ENCODE results near the gene TMEM266.

TMEM266 gene

GRCh38 chr15:76070192-76070591, 10.4 kb downstream of the TMEM266 start:
- no peak for DNase-seq

GRCh38 chr15:76070921-76071635, 11.3 kb downstream of the TMEM266 start:
- DNase-seq: no peak

DNA sequence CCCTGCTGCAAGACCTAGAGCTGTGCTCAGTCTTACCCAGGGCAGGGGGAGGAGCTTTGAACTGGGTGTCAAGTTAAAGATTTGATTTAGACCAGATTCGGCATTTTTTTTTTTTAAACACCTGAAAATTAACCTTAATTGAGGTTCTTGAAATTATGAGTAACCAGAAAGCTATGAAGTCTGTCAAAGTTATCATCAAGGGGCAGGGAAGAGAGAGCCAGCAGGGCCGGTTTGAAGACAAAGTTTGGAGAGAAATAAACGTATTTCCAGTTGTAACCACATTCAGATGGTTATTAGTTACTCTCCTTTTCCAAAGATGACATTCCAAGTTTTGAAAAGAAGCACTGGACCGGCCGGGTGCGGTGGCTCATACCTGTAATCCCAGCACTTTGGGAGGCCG, 12.0 kb downstream of the TMEM266 start:
- no peak for DNase-seq

DNA sequence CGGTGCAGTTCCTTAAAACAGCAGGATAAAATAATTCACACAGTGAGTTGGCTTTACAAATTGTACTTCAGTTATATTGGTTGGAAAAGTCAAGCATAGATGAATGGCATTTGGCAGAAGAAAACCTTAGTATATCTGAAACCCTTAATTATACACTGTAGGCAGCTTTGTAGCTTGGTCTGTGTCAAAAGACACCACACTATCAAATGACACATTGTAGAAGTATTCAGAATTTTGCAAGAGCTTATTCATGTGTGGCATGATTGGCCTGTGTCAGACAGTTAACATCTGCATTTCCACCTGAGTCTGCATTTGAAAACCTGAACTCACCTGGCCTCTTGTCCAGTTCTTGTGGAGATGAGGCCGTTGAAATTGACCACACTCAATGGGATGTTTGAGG, 13.8 kb downstream of the TMEM266 start:
- no peak for DNase-seq

- DNase-seq: no peak
Measured at GRCh38 chr15:76075046-76075445, 15.3 kb downstream of the TMEM266 start.

DNA sequence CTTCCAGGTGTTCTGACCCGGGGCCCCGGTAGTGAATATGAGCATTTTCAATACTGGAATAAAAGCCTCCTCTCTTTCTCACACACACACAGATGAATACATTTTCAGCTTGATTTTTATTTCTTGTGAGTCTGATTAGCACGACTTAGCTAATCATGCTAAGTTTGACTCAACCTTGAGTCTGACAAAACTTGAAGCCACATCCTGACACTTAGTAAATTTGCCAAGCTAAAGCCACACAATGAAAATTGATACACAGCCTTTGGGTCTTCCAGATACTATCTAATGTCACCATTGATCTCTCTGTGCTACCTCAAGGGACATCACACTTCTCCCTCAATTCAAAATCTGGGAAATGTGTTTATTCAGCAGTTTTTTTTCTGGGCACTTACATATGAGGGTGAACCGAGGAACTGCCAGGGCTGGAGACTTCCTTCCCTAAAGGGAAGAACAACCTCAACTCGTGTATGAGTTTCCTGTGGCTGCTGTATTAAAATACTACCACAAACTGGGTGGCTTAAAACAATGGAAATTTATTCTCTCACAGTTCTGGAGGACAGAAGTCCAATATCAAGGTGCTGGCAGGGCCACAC, 18.6 kb downstream of the TMEM266 start:
- DNase-seq: no peak

- no peak for DNase-seq
Measured at GRCh38 chr15:76084256-76084655, 24.5 kb downstream of the TMEM266 start.

GRCh38 chr15:76098685-76099084, 38.9 kb downstream of the TMEM266 start:
- DNase-seq: no peak

DNA sequence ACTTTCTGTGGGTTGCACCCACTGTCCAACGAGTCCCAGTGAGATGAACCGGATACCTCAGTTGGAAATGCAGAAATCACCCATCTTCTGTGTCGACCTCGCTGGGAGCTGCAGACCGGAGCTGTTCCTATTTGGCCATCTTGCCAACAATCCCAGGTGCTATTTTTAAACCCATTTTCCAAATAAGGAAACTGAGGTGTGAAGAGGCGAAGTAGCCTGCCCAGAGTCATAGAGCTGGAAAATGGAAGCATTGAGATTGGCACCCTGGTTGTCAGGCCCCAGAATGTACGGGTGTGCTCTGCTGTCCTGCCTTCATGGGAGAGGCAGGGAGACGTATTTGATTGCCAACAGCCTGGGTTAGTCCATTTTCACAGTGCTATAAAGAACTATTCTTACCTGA, 39.6 kb downstream of the TMEM266 start:
- DNase-seq: no peak

GRCh38 chr15:76100361-76100760, 40.6 kb downstream of the TMEM266 start:
- DNase-seq: no peak

DNA sequence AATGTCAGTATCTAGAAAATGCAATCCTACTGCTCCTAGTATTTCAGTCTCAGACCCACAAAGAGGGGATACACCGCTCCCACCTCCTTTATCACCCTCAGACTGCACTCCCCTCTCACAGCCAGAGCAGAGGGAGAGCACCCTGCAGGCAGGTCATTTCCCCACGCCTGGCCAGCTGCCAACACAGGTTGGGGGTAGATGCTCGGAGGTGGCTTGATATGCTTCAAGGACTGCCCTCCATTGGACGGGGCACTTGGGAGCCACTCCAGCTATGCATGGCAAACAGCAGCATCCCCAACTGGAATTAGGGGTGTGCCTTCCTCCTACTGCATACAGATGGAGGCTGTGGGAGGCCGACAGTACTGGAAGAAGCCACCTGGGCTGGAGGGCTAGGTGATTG, 41.9 kb downstream of the TMEM266 start:
- no peak for DNase-seq

DNA sequence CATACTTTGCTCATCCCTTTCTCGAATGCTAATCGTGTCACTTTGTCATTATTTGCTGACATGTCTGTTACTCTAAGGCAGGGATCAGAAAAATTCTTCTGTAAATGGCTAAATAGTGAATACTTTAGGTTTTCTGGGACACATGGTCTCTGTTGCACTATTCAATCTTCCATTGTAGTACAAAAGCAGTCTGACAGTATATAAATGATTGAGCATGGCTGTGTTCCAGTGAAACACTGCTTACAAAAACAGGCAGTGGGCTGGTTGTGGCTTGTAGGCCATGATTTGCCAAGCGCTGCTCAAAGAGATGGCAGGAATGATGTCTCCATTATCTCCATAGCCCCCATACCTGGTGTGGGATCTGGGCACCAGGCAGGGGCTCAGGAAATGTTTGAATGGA, 45.6 kb downstream of the TMEM266 start:
- DNase-seq: no peak

DNA sequence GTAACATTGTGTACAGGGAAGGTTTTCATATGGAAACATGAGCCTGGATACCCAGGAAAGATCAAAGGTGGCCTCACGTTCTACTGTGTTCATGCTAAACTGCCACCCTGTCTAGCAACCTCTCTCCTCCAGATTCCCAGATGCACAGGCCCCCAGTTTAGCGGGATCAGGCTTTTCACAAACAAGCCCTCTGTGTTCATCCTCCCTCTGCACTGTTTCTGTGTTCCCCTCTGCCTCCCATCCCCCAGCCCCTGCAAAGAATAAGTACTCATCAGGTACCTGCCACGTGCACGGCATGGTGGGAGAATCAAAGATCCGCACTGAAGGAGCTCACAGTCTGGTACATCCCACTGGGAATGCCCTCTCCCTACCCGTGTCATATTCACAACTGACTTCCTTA, 46.1 kb downstream of the TMEM266 start:
- no peak for DNase-seq

- DNase-seq: peak; percentile 1
Measured at GRCh38 chr15:76107169-76107568, 47.4 kb downstream of the TMEM266 start.

- no peak for DNase-seq
Measured at GRCh38 chr15:76108021-76108723, 48.4 kb downstream of the TMEM266 start.

GRCh38 chr15:76109046-76109445, 49.3 kb downstream of the TMEM266 start:
- no peak for DNase-seq

GRCh38 chr15:76114561-76114960, 54.8 kb downstream of the TMEM266 start:
- DNase-seq: no peak

GRCh38 chr15:76116138-76116885, 56.5 kb downstream of the TMEM266 start:
- no peak for DNase-seq

GRCh38 chr15:76117181-76117580, 57.4 kb downstream of the TMEM266 start:
- DNase-seq: no peak

DNA sequence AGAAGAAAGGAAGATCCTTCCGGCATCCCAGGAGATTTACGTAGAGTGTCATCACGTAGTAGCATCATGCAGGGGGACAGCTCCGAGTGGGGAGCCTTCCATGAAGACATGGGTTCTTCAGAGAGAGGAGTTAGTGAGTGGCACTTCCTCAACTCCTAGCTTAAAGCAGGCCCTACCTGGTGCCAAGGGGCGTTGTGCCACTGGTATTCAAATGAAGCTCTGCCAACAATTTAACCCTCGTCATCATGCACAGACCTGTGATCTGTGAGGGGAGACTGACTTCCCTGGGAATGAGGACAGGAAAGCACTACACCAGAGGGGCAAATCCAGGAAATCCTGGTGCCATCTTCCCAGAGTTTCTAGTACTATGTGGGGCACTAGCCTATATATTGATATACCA, 59.0 kb downstream of the TMEM266 start:
- no peak for DNase-seq

- no peak for DNase-seq
Measured at GRCh38 chr15:76123031-76123430, 63.2 kb downstream of the TMEM266 start.

DNA sequence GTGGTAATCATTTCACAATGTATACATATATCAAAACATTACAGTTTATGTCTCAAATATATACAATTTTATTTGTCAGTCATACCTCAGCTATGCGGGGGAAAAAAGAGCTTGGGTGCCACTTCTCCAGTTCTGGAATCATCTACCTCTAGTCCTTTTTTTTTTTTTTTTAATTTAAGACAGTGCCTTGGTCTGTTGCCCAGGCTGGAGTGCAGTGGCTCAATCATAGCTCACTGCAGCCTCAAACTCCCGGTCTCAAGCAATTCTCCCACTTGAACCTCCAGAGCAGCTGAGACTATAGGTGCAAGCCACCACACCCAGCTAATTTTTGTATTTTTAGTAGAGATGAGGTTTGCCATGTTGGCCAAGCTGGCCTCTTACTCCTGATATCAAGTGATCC, 67.4 kb downstream of the TMEM266 start:
- DNase-seq: no peak

- no peak for DNase-seq
Measured at GRCh38 chr15:76127880-76128279, 68.1 kb downstream of the TMEM266 start.

- DNase-seq: no peak
Measured at GRCh38 chr15:76134537-76134936, 74.8 kb downstream of the TMEM266 start.
